Neural cell (in vitro differentiated cells): ENCODE measurements around the gene PIK3AP1. TPM values are rescaled to one million over a fixed set of nuclear protein-coding genes. Genes with fewer than 3 reads are reported as not detected.
"Not testable (repeated sequence)": the region's sequence is repeated elsewhere in the genome, so short reads cannot be mapped to it uniquely, and the experiment has no call there.

ENCODE experiments used
- H2AFZ ChIP-seq: fragments of 200-600, 300-800 bp; sonication (generic), shearing (Covaris generic); 2 replicates; pipeline ENCODE4 v1.6.0; 2014; ENCODE audit warnings: low read depth, mild to moderate bottlenecking, antibody characterized with exemption, low read length, moderate library complexity
- H3F3A ChIP-seq: fragments of 200-600 bp; shearing (Covaris generic); 2 replicates; pipeline ENCODE4 v1.6.1; 2016; ENCODE audit warnings: mild to moderate bottlenecking, moderate library complexity, mixed read lengths, antibody characterized with exemption, low read length; ENCODE audit not compliant: insufficient read depth, poor library complexity, severe bottlenecking
- H3K27ac ChIP-seq: fragments of 200-600, 300-800 bp; sonication (generic), shearing (Covaris generic); 2 replicates; pipeline ENCODE4 v1.5.1; 2014; ENCODE audit warnings: mild to moderate bottlenecking, low read length, moderate library complexity
- H3K27me3 ChIP-seq: fragments of 300-800, 200-600 bp; sonication (generic), shearing (Covaris generic); 2 replicates; pipeline ENCODE4 v1.6.0; 2014; ENCODE audit warnings: mild to moderate bottlenecking, low read depth, low read length, moderate library complexity; ENCODE audit not compliant: insufficient read depth
- H3K36me3 ChIP-seq: fragments of 300-800, 200-600 bp; sonication (generic), shearing (Covaris generic); 2 replicates; pipeline ENCODE4 v1.5.1; 2014; ENCODE audit warnings: mild to moderate bottlenecking, antibody characterized with exemption, low read length, moderate library complexity; ENCODE audit not compliant: insufficient read depth
- H3K4me2 ChIP-seq: fragments of 300-800, 200-600 bp; sonication (generic), shearing (Covaris generic); 2 replicates; pipeline ENCODE4 v1.6.0; 2014; ENCODE audit warnings: mild to moderate bottlenecking, low read length
- H3K4me3 ChIP-seq: fragments of 300-800, 200-600 bp; sonication (generic), shearing (Covaris generic); 2 replicates; pipeline ENCODE4 v1.5.1; 2014; ENCODE audit warnings: mild to moderate bottlenecking, low read length, moderate library complexity
- H3K79me2 ChIP-seq: fragments of 200-600 bp; shearing (Covaris generic); replicated peaks from 2 replicates; pipeline ENCODE4 v1.6.0; 2014; ENCODE audit warnings: mild to moderate bottlenecking, low read length, moderate library complexity; ENCODE audit not compliant: insufficient read depth
- H3K9ac ChIP-seq: fragments of 300-800, 200-600 bp; sonication (generic), shearing (Covaris generic); 2 replicates; pipeline ENCODE4 v1.6.1; 2016; ENCODE audit warnings: mild to moderate bottlenecking, low read length, mixed read lengths
- H3K9me2 ChIP-seq: fragments of 200-600 bp; shearing (Covaris generic); 2 replicates; pipeline ENCODE4 v1.6.1; 2016; ENCODE audit warnings: mild to moderate bottlenecking, low read length, mixed read lengths; ENCODE audit not compliant: insufficient read depth
- H3K9me3 ChIP-seq: fragments of 200-600, 300-800 bp; sonication (generic), shearing (Covaris generic); 2 replicates; pipeline ENCODE4 v1.6.1; 2016; ENCODE audit warnings: mild to moderate bottlenecking, mixed run types, low read length, moderate library complexity, mixed read lengths
- H4K20me1 ChIP-seq: fragments of 200-600 bp; shearing (Covaris generic); 2 replicates; pipeline ENCODE4 v1.6.1; 2016; ENCODE audit warnings: mild to moderate bottlenecking, mixed run types; ENCODE audit not compliant: insufficient read depth
- CTCF ChIP-seq: fragments of 450-650 bp; IDR thresholded peaks from 2 replicates; pipeline ENCODE4 v1.5.1; 2014; ENCODE audit warnings: antibody characterized with exemption, mild to moderate bottlenecking, moderate library complexity; ENCODE audit not compliant: poor library complexity, severe bottlenecking
- EP300 ChIP-seq: fragments of 450-650 bp; conservative IDR thresholded peaks from 2 replicates; pipeline ENCODE4 v1.6.1; 2014; ENCODE audit warnings: antibody characterized with exemption, mild to moderate bottlenecking, moderate library complexity; ENCODE audit not compliant: poor library complexity, severe bottlenecking
- EZH2 ChIP-seq: fragments of 200-600, 300-800 bp; shearing (Covaris generic), sonication (generic); IDR thresholded peaks from 2 replicates; pipeline ENCODE4 v1.6.1; 2014; ENCODE audit warnings: antibody characterized with exemption, low read length, borderline replicate concordance, mild to moderate bottlenecking; ENCODE audit not compliant: insufficient read depth, poor library complexity, severe bottlenecking
- MXI1 ChIP-seq: fragments of 450-650 bp; conservative IDR thresholded peaks from 2 replicates; pipeline ENCODE4 v1.6.1; 2014; ENCODE audit warnings: antibody characterized with exemption, mild to moderate bottlenecking; ENCODE audit not compliant: poor library complexity, severe bottlenecking
- POLR2AphosphoS5 ChIP-seq: IDR thresholded peaks from 2 replicates; pipeline ENCODE4 v1.6.1; 2012
- RAD21 ChIP-seq: fragments of 450-650 bp; conservative IDR thresholded peaks from 2 replicates; pipeline ENCODE4 v1.6.1; 2014; ENCODE audit warnings: antibody characterized with exemption, mild to moderate bottlenecking, moderate library complexity
- REST ChIP-seq: IDR thresholded peaks from 2 replicates; pipeline ENCODE4 v1.6.1; 2012; ENCODE audit warnings: borderline replicate concordance
- SMC3 ChIP-seq: fragments of 450-650 bp; conservative IDR thresholded peaks from 2 replicates; pipeline ENCODE4 v1.6.1; 2014; ENCODE audit warnings: antibody characterized with exemption, mild to moderate bottlenecking, moderate library complexity; ENCODE audit not compliant: poor library complexity
- TAF1 ChIP-seq: IDR thresholded peaks from 2 replicates; pipeline ENCODE4 v1.6.1; 2012; ENCODE audit warnings: low read depth
- polyA plus RNA-seq: library from polyadenylated mRNA; depleted of rRNA; stranded (reverse); fragments of >200 nt; gene quantifications from 2 replicates; pipeline ENCODE4 v1.2.3, GENCODE V29; 2014

PIK3AP1 gene
- polyA plus RNA-seq, 1 donor from 2014 or later = 0.05 TPM

DNA sequence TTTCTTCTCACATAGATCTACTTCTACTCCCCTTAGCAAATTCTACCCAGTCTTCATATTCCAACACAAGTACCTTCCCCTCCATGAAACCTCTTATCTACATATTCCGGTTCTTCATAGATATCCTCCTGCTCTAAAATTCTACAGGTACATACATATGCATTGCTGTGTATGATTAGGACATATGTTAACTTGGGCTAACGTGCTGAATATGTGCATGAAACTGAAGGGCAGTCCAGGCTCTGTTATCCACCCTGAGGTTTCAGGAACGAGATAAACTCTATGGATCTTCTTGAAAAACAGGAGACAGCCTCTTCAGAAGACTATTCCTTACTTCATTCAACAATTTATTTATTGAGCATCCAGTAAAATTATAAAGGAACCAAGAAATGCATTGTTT is 165.0 kb downstream of the PIK3AP1 start:
- Histone ChIP-seq H2AFZ (no peak overlapping the region), H3K27ac (no peak overlapping the region), H3K36me3 (peaks cover 4% of the 10 kb centered on the region), H4K20me1 (no peaks in the 10 kb centered on the region), H3K9me2 (no peaks in the 10 kb centered on the region), H3K9me3 (no peaks in the 10 kb centered on the region), H3K9ac (no peak overlapping the region), H3F3A (no peaks in the 10 kb centered on the region), H3K27me3 (no peaks in the 10 kb centered on the region), H3K4me2 (no peak overlapping the region), H3K79me2 (no peaks in the 10 kb centered on the region), H3K4me3 (no peak overlapping the region)
- TF ChIP-seq POLR2AphosphoS5 (no peak), TAF1 (no peak), EZH2 (no peak), RAD21 (no peak), EP300 (no peak), SMC3 (no peak), REST (no peak), CTCF (no peak), MXI1 (no peak)

- no peaks in the 10 kb centered on the region for H3K9me2 ChIP-seq
- no peaks in the 10 kb centered on the region for H3K79me2 ChIP-seq
- no peak overlapping the region for H3K27ac ChIP-seq
- H3K27me3 ChIP-seq = no peaks in the 10 kb centered on the region
- H3K36me3 ChIP-seq = peaks cover 8% of the 10 kb centered on the region
- H3F3A ChIP-seq = no peaks in the 10 kb centered on the region
- H2AFZ ChIP-seq = no peak overlapping the region
- no peak overlapping the region for H3K9ac ChIP-seq
- no peaks in the 10 kb centered on the region for H4K20me1 ChIP-seq
- H3K9me3 ChIP-seq = no peaks in the 10 kb centered on the region
- no peak overlapping the region for H3K4me2 ChIP-seq
- no peak overlapping the region for H3K4me3 ChIP-seq
- TF ChIP-seq EP300 (no peak), POLR2AphosphoS5 (no peak), TAF1 (no peak), EZH2 (no peak), REST (no peak), RAD21 (no peak), CTCF (no peak), SMC3 (no peak), MXI1 (no peak)
Observed at GRCh38 chr10:96548589-96548988, 171.7 kb downstream of the PIK3AP1 start.

DNA sequence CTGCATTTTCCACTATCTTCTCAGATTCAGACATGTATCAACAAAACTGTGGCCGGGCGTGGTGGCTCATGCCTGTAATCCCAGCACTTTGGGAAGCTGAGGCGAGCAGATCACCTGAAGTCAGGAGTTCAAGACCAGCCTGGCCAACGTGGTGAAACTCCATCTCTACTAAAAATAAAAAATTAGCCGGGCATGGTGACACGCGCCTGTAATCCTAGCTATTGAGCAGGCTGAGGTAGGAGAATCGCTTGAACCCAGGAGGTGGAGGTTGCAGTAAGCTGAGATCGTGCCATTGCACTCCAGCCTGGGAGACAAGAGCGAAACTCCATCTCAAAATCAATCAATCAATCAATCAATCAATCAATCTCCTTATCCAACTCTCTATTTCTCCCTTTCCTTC is 174.8 kb downstream of the PIK3AP1 start:
- not testable (repeated sequence) for H3K36me3 ChIP-seq, H3K27ac ChIP-seq, H2AFZ ChIP-seq, H3K27me3 ChIP-seq, H4K20me1 ChIP-seq, H3K9me2 ChIP-seq, H3K4me3 ChIP-seq, H3K79me2 ChIP-seq, H3K4me2 ChIP-seq, H3K9ac ChIP-seq, H3K9me3 ChIP-seq, H3F3A ChIP-seq
